GM19035 (cell line): ENCODE results near the gene TASL.
"Not testable (repeated sequence)": the region's sequence is repeated elsewhere in the genome, so short reads cannot be mapped to it uniquely, and the experiment has no call there.

ENCODE experiments used
- ATAC-seq: cut with Tn5 transposase; IDR thresholded peaks from one replicate; pipeline ENCODE4 v1.9.1; 2021; ENCODE audit not compliant: unreplicated experiment

TASL gene, protein sequence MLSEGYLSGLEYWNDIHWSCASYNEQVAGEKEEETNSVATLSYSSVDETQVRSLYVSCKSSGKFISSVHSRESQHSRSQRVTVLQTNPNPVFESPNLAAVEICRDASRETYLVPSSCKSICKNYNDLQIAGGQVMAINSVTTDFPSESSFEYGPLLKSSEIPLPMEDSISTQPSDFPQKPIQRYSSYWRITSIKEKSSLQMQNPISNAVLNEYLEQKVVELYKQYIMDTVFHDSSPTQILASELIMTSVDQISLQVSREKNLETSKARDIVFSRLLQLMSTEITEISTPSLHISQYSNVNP

GRCh38 chrX:30577362-30577991, at the start of gene TASL:
Gene TASL (minus strand): TSS chrX:30577766. CDS start chrX:30560355, 17,411 bp downstream.
- peak; percentile 87 for ATAC-seq

- no peak for ATAC-seq
These were observed 48.8 kb upstream of the TASL start for GRCh38 chrX:30626402-30626801.

GRCh38 chrX:30622361-30622760, 44.8 kb upstream of the TASL start:
- ATAC-seq: no peak

- ATAC-seq: no peak
These were observed 43.5 kb upstream of the TASL start for GRCh38 chrX:30620980-30621618.

DNA sequence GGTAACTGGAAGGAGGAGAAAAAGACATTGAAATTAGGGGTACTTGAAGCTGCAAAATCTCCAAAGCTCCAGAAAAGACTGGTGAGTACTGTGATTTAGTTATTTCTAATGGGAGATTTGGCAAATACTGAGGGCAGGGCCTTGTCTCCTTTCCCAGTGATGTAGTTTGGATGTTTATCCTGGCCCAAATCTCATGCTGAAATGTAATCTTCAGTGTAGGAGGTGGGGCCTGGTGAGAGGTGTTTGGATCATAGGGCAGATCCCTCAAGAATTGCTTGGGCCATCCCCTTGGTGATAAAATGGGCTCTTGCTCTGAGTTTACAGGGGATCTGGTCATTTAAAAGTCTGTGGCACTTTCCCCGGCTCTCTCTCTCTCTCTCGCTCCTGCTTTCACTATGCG, 42.6 kb upstream of the TASL start:
- no peak for ATAC-seq

DNA sequence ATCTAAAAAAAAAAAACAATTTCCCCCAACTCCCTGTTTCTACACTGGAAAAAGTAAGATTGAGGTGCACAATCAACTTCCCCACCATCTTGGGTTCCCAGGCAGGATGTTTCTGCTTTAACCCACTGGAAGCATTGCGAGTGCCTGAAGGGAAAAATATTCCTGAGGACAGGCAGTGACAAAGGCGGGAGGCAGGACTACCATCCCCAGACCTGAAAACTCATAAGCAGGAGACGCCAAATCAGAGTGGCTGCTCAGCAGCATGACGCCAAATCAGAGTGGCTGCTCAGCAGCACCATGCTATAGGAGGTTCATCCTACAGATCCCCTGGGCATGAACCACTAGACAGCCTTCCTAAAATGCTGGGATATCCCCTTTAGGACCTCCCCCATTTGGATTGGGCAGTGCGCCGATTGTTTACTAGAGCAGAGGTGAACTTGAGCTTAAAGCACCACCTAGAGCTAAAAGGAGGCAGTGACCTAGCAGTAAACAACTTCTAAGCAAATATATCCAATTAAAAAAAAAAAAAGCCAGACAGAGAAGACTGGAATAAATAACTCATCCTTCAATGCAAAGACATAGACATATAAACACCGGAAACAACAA, 40.7 kb upstream of the TASL start:
- no peak for ATAC-seq

- ATAC-seq: no peak
These were observed 37.7 kb upstream of the TASL start for GRCh38 chrX:30615229-30615628.

GRCh38 chrX:30613721-30614120, 36.2 kb upstream of the TASL start:
- ATAC-seq: no peak

- no peak for ATAC-seq
These were observed 34.7 kb upstream of the TASL start for GRCh38 chrX:30612250-30612655.

DNA sequence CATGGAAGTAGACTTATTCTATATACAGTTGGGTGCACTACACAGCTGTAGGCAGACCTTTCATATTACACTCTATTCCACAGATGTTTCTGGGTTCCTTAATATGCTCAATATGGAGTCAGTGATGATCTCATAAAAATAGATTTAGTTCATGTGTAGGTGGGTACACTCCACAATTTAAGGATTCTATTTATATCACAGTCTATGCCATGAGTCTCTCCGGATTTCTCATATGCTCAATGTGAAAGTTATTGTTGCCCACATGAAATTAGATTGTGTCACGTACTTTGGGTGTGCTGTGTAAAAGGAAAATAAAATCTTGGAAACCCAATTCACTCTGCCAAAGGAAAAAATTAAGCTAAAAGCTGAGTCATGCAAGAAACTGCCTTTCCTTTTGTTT, 32.5 kb upstream of the TASL start:
- no peak for ATAC-seq

DNA sequence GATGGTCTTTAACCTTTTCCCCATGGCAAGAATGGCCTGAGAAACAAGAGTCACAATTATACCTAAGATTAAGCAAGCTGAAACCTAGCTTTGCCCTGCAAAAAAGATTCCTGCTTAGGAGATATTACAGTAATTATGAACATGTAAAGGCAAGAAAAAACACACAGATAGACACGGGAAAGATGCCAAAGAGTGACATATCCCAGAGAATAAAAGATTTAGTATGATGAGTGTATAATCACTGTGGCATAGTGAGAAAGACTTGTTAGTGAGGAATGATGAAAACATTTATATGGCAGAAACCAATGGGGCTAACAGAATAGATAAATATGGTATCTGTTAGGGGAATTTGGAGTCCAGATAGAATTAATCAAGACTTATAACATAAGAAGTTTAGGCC, 29.6 kb upstream of the TASL start:
- no peak for ATAC-seq

GRCh38 chrX:30600269-30601176, 23.0 kb upstream of the TASL start:
- ATAC-seq: not testable (repeated sequence)

GRCh38 chrX:30597216-30598012, 19.8 kb upstream of the TASL start:
- peak; percentile 79 for ATAC-seq

DNA sequence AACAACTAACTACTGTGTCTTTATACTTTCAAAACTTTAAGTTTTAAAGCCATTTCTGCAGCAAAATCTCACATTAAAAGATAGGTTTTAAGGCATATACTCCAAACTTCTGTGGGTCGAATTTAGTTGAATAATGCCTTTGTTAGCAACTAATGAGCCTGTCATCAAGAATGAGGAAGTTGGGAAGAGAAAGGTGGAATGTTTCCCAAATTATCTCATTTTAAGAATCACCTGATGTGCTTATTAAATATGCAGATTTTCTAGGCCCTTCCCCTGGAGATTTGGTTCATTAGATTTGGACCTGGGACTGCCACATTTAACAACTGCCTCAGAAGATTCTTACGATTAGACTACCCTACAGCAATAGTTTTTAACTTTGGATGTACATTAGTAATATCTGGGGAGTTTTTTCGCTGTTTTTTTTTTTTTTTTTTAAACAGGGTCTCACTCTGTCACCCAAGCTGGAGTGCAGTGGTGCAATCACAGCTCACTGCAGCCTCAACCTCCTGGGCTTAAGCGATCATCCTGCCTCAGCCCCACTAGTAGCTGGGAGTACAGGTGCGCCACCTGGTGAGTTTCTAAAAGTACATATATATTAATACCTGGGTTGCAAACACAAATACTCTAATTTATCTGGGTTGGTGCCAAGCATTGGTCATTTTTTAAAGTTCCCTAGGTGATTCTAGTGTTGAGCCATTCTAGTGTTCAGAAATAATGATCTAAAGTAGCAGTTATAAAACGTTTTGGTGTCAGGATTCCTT, 16.1 kb upstream of the TASL start:
- ATAC-seq: peak; percentile 55

- ATAC-seq: no peak
These were observed 15.3 kb upstream of the TASL start for GRCh38 chrX:30592831-30593230.

DNA sequence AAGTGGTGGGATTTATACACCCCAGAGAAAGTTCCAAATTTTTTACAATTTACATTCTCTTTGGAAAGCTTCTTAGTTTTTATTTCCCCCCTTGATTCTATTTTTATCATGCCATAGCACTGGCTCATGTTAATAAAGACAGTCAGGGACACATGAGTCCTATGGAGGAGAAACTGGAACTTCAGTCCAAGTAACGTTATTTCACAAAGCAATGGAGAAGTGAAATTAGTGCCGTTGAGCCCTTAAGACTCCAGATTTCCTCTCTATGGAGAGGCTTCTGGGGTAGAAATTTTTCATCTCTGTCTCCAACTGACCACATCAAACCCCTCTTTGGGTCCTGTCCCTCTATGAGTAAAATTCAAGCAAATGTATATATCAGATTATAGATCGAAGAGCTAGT, 12.8 kb upstream of the TASL start:
- ATAC-seq: no peak

- ATAC-seq: no peak
These were observed 11.8 kb upstream of the TASL start for GRCh38 chrX:30589146-30589888.

DNA sequence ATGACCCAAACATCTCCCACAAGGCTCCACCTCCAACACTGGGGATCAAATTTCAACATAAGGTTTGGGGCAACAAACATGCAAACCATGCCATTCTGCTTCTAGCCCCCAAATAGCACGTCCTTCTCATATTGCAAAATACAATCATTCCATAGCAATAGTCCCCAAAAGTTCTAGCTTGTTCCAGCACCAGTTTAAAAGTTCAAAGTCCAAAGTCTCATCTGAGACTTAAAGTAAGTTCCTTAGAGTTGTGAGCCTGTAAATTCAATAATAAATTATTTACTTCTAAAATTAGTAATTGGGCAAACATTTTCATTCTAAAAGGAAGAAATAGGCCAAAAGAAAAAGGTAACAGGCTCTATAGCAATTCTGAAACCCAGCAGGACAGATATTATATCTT, 8.9 kb upstream of the TASL start:
- ATAC-seq: no peak

GRCh38 chrX:30582664-30583063, 5.1 kb upstream of the TASL start:
- no peak for ATAC-seq
